Central memory CD8-positive, alpha-beta T cell (primary cell): ENCODE results near the gene DPYD.

Source experiments
- ATAC-seq: fragments of 150-1000 bp; cut with Tn5 transposase; replicated peaks from 2 replicates; pipeline ENCODE4 v1.10.0; 2022; ENCODE audit warnings: mild to moderate bottlenecking, moderate FRiP score, moderate number of reproducible peaks; ENCODE audit not compliant: poor library complexity, severe bottlenecking; ENCODE audit errors: extremely low read depth
- DNase-seq, 2 donors: peaks; one replicate each; pipeline ENCODE4 v3.0.0; 2021; ENCODE audit warnings: low spot score in 2 of 2
- H3K27ac Mint-ChIP-seq: one replicate; pipeline ENCODE4 v1.8.0; 2022; ENCODE audit warnings: low read depth, mild to moderate bottlenecking, moderate library complexity, mixed read lengths
- H3K27me3 Mint-ChIP-seq: one replicate; pipeline ENCODE4 v1.8.0; 2022; ENCODE audit warnings: mixed read lengths
- H3K36me3 Mint-ChIP-seq: one replicate; pipeline ENCODE4 v1.8.0; 2022; ENCODE audit warnings: mild to moderate bottlenecking, moderate library complexity, mixed read lengths; ENCODE audit not compliant: insufficient read depth
- H3K4me1 Mint-ChIP-seq: one replicate; pipeline ENCODE4 v1.8.0; 2022; ENCODE audit warnings: mixed read lengths
- H3K4me3 Mint-ChIP-seq: one replicate; pipeline ENCODE4 v1.8.0; 2022; ENCODE audit warnings: mild to moderate bottlenecking, moderate library complexity, mixed read lengths
- H3K9me3 Mint-ChIP-seq: one replicate; pipeline ENCODE4 v1.8.0; 2022; ENCODE audit warnings: mixed read lengths

Gene DPYD

GRCh38 chr1:97190326-97190725, 730.5 kb downstream of the DPYD start:
- H3K9me3 Mint-ChIP-seq: no peaks in the 10 kb centered on the region
- H3K4me3 Mint-ChIP-seq: no peak overlapping the region
- ATAC-seq (no peak), DNase-seq (no peak)
- H3K4me1 Mint-ChIP-seq: no peaks in the 10 kb centered on the region
- no peaks in the 10 kb centered on the region for H3K27me3 Mint-ChIP-seq
- H3K36me3 Mint-ChIP-seq: peaks cover 10% of the 10 kb centered on the region
- no peak overlapping the region for H3K27ac Mint-ChIP-seq

GRCh38 chr1:97186381-97186780, 734.5 kb downstream of the DPYD start:
- DNase-seq (no peak), ATAC-seq (no peak)
- peaks cover 6% of the 10 kb centered on the region for H3K36me3 Mint-ChIP-seq
- no peaks in the 10 kb centered on the region for H3K27me3 Mint-ChIP-seq
- no peaks in the 10 kb centered on the region for H3K9me3 Mint-ChIP-seq
- no peaks in the 10 kb centered on the region for H3K4me1 Mint-ChIP-seq
- H3K4me3 Mint-ChIP-seq: no peak overlapping the region
- H3K27ac Mint-ChIP-seq: no peak overlapping the region

- no peaks in the 10 kb centered on the region for H3K36me3 Mint-ChIP-seq
- DNase-seq: no peak
- H3K27ac Mint-ChIP-seq: no peak overlapping the region
- no peaks in the 10 kb centered on the region for H3K4me1 Mint-ChIP-seq
- no peaks in the 10 kb centered on the region for H3K27me3 Mint-ChIP-seq
- no peaks in the 10 kb centered on the region for H3K9me3 Mint-ChIP-seq
- ATAC-seq: no peak
- H3K4me3 Mint-ChIP-seq: no peak overlapping the region
These were observed 746.7 kb downstream of the DPYD start for GRCh38 chr1:97174039-97174704.

GRCh38 chr1:97170300-97170699, 750.5 kb downstream of the DPYD start:
- H3K27ac Mint-ChIP-seq: no peak overlapping the region
- no peaks in the 10 kb centered on the region for H3K36me3 Mint-ChIP-seq
- DNase-seq (no peak), ATAC-seq (no peak)
- H3K27me3 Mint-ChIP-seq: no peaks in the 10 kb centered on the region
- H3K9me3 Mint-ChIP-seq: no peaks in the 10 kb centered on the region
- peaks cover 2% of the 10 kb centered on the region for H3K4me1 Mint-ChIP-seq
- no peak overlapping the region for H3K4me3 Mint-ChIP-seq

GRCh38 chr1:97168056-97168455, 752.8 kb downstream of the DPYD start:
- no peaks in the 10 kb centered on the region for H3K27me3 Mint-ChIP-seq
- H3K4me1 Mint-ChIP-seq: peaks cover 16% of the 10 kb centered on the region
- no peak overlapping the region for H3K27ac Mint-ChIP-seq
- H3K4me3 Mint-ChIP-seq: no peak overlapping the region
- DNase-seq (no peak), ATAC-seq (no peak)
- no peaks in the 10 kb centered on the region for H3K36me3 Mint-ChIP-seq
- H3K9me3 Mint-ChIP-seq: peaks cover 5% of the 10 kb centered on the region

GRCh38 chr1:97167246-97167645, 753.6 kb downstream of the DPYD start:
- no peak overlapping the region for H3K4me3 Mint-ChIP-seq
- peaks cover 16% of the 10 kb centered on the region for H3K4me1 Mint-ChIP-seq
- no peak overlapping the region for H3K27ac Mint-ChIP-seq
- H3K9me3 Mint-ChIP-seq: peaks cover 5% of the 10 kb centered on the region
- H3K36me3 Mint-ChIP-seq: no peaks in the 10 kb centered on the region
- ATAC-seq (no peak), DNase-seq (no peak)
- H3K27me3 Mint-ChIP-seq: no peaks in the 10 kb centered on the region

GRCh38 chr1:97166626-97167025, 754.2 kb downstream of the DPYD start:
- Mint-ChIP-seq H3K4me1 (peaks cover 16% of the 10 kb centered on the region), H3K27me3 (no peaks in the 10 kb centered on the region), H3K27ac (no peak overlapping the region), H3K36me3 (no peaks in the 10 kb centered on the region), H3K9me3 (peaks cover 5% of the 10 kb centered on the region), H3K4me3 (no peak overlapping the region)
- no peak for DNase-seq
- ATAC-seq: no peak

GRCh38 chr1:97164276-97164639, 756.6 kb downstream of the DPYD start:
- no peak for ATAC-seq
- no peak for DNase-seq
- Mint-ChIP-seq H3K4me3 (no peak overlapping the region), H3K27me3 (no peaks in the 10 kb centered on the region), H3K4me1 (peaks cover 16% of the 10 kb centered on the region), H3K36me3 (no peaks in the 10 kb centered on the region), H3K9me3 (peaks cover 5% of the 10 kb centered on the region), H3K27ac (no peak overlapping the region)

GRCh38 chr1:97163591-97164275, 757.1 kb downstream of the DPYD start:
- no peaks in the 10 kb centered on the region for H3K36me3 Mint-ChIP-seq
- no peak overlapping the region for H3K27ac Mint-ChIP-seq
- no peak for ATAC-seq
- H3K4me1 Mint-ChIP-seq: peaks cover 16% of the 10 kb centered on the region
- H3K27me3 Mint-ChIP-seq: no peaks in the 10 kb centered on the region
- no peak overlapping the region for H3K4me3 Mint-ChIP-seq
- H3K9me3 Mint-ChIP-seq: peaks cover 5% of the 10 kb centered on the region
- no peak for DNase-seq

GRCh38 chr1:97160818-97161217, 760.0 kb downstream of the DPYD start:
- H3K4me1 Mint-ChIP-seq: peaks cover 16% of the 10 kb centered on the region
- no peaks in the 10 kb centered on the region for H3K27me3 Mint-ChIP-seq
- DNase-seq: no peak
- ATAC-seq: no peak
- peaks cover 5% of the 10 kb centered on the region for H3K9me3 Mint-ChIP-seq
- no peaks in the 10 kb centered on the region for H3K36me3 Mint-ChIP-seq
- H3K27ac Mint-ChIP-seq: no peak overlapping the region
- no peak overlapping the region for H3K4me3 Mint-ChIP-seq

GRCh38 chr1:97159342-97159741, 761.5 kb downstream of the DPYD start:
- Mint-ChIP-seq H3K4me1 (peaks cover 4% of the 10 kb centered on the region), H3K4me3 (no peak overlapping the region), H3K36me3 (peaks cover 2% of the 10 kb centered on the region), H3K27me3 (no peaks in the 10 kb centered on the region), H3K9me3 (peaks cover 2% of the 10 kb centered on the region), H3K27ac (no peak overlapping the region)
- ATAC-seq (no peak), DNase-seq (no peak)

GRCh38 chr1:97158691-97159096, 762.1 kb downstream of the DPYD start:
- ATAC-seq (no peak), DNase-seq (no peak)
- peaks cover 2% of the 10 kb centered on the region for H3K36me3 Mint-ChIP-seq
- no peak overlapping the region for H3K27ac Mint-ChIP-seq
- no peaks in the 10 kb centered on the region for H3K4me1 Mint-ChIP-seq
- H3K9me3 Mint-ChIP-seq: no peaks in the 10 kb centered on the region
- no peaks in the 10 kb centered on the region for H3K27me3 Mint-ChIP-seq
- no peak overlapping the region for H3K4me3 Mint-ChIP-seq

GRCh38 chr1:97157991-97158390, 762.8 kb downstream of the DPYD start:
- DNase-seq (no peak), ATAC-seq (no peak)
- Mint-ChIP-seq H3K36me3 (peaks cover 4% of the 10 kb centered on the region), H3K27ac (no peak overlapping the region), H3K27me3 (no peaks in the 10 kb centered on the region), H3K4me1 (no peaks in the 10 kb centered on the region), H3K4me3 (no peak overlapping the region), H3K9me3 (no peaks in the 10 kb centered on the region)
